ENCODE measurements around the gene ACSM5. TPM values are rescaled to one million over a fixed set of nuclear protein-coding genes. Genes with fewer than 3 reads are reported as not detected.
"Not testable (repeated sequence)": the region's sequence is repeated elsewhere in the genome, so short reads cannot be mapped to it uniquely, and the experiment has no call there.

Gene ACSM5
- total and polyA plus RNA-seq, 4 donors, result 1.6 to 9.4 (median 4.2) TPM

- H3K4me1 ChIP-seq (ENCODE audit: control insufficient read depth in 1 of 2, insufficient read depth in 2 of 2, low read length in 2 of 2); H3K4me3 ChIP-seq (ENCODE audit: low read length in 2 of 2); DNase-seq; H3K36me3 ChIP-seq (ENCODE audit: control insufficient read depth in 1 of 2, insufficient read depth in 2 of 2, low read length in 1 of 2); ATAC-seq (ENCODE audit: low FRiP score); H3K27me3 ChIP-seq (ENCODE audit: control insufficient read depth in 1 of 2, insufficient read depth in 2 of 2, low read length in 1 of 2); H3K9me3 ChIP-seq (ENCODE audit: control insufficient read depth, low read length); H3K27ac ChIP-seq (ENCODE audit: low read depth in 1 of 2, low read length in 2 of 2): not testable (repeated sequence)
- intact Hi-C loops (cut with DNase I), result loop anchor here in 1 of 2 donors (10.0 kb wide), 1 partner anchor 154 kb away; no protein-coding TSS in a partner anchor
- WGBS, 2 donors, result 85 to 88% methylated on average over 1 of the region's 1 CpG
Measured at GRCh38 chr16:20430480-20430879, 21.1 kb downstream of the ACSM5 start.

GRCh38 chr16:20430948-20431347 is 21.6 kb downstream of the ACSM5 start:
- Histone ChIP-seq H3K4me1 (ENCODE audit: control insufficient read depth in 1 of 2, insufficient read depth in 2 of 2, low read length in 2 of 2) (peaks cover 0 to 1% of the 10 kb centered on the region in 2 donors), H3K27ac (ENCODE audit: low read depth in 1 of 2, low read length in 2 of 2) (no peak overlapping the region), H3K4me3 (ENCODE audit: low read length in 2 of 2) (no peak overlapping the region), H3K9me3 (ENCODE audit: control insufficient read depth, low read length) (no peaks in the 10 kb centered on the region), H3K36me3 (ENCODE audit: control insufficient read depth in 1 of 2, insufficient read depth in 2 of 2, low read length in 1 of 2) (no peaks in the 10 kb centered on the region), H3K27me3 (ENCODE audit: control insufficient read depth in 1 of 2, insufficient read depth in 2 of 2, low read length in 1 of 2) (no peaks in the 10 kb centered on the region)
- DNase-seq (no peak), ATAC-seq (ENCODE audit: low FRiP score) (no peak)
- 82 to 85% methylated on average over 11 of the region's 11 CpGs for whole genome bisulfite sequencing, 2 donors
- intact Hi-C loops (cut with DNase I), result loop anchor here in 1 of 2 donors (10.0 kb wide), 1 partner anchor 154 kb away; no protein-coding TSS in a partner anchor

DNA sequence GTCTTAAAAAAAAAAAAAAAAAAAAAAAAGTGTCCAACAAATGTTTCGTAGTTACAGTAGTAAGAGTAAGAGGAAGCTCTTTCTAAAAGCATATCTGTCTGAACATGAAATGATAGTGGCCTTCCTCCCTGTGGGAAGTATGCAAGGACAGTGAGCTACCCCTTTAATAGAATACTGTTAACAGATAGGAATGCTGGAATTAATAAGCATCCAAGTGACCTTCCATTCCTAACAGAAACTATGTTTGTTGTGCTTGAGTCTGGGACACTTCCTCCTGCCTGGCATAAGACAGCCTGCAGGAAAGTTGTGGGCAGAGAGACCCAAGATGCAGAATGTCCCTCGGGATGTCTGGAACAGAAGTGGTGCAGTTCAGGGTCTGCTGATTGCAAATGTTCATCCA is 29.6 kb downstream of the ACSM5 start:
- not testable (repeated sequence) for H3K36me3 ChIP-seq (ENCODE audit: control insufficient read depth in 1 of 2, insufficient read depth in 2 of 2, low read length in 1 of 2); H3K4me1 ChIP-seq (ENCODE audit: control insufficient read depth in 1 of 2, insufficient read depth in 2 of 2, low read length in 2 of 2); H3K27me3 ChIP-seq (ENCODE audit: control insufficient read depth in 1 of 2, insufficient read depth in 2 of 2, low read length in 1 of 2); H3K9me3 ChIP-seq (ENCODE audit: control insufficient read depth, low read length); H3K4me3 ChIP-seq (ENCODE audit: low read length in 2 of 2); DNase-seq
- intact Hi-C loops (cut with DNase I), result loop anchor here in 1 of 2 donors (10.0 kb wide), 1 partner anchor 146 kb away; no protein-coding TSS in a partner anchor
- WGBS, 2 donors, result 0 to 10% methylated on average over 1 to 2 of the region's 2 CpGs
- ATAC-seq (ENCODE audit: low FRiP score), result peak; percentile 40
- H3K27ac ChIP-seq (ENCODE audit: low read depth in 1 of 2, low read length in 2 of 2), result peak overlapping the region in 1 of 2 donors; percentile 51

- DNase-seq, result peak in 1 of 2 donors; percentile 59
- peak; percentile 88 for ATAC-seq (ENCODE audit: low FRiP score)
- WGBS, 2 donors, result 2 to 8% methylated on average over 3 of the region's 3 CpGs
- not testable (repeated sequence) for H3K4me1 ChIP-seq (ENCODE audit: control insufficient read depth in 1 of 2, insufficient read depth in 2 of 2, low read length in 2 of 2); H3K4me3 ChIP-seq (ENCODE audit: low read length in 2 of 2); H3K27ac ChIP-seq (ENCODE audit: low read depth in 1 of 2, low read length in 2 of 2); H3K27me3 ChIP-seq (ENCODE audit: control insufficient read depth in 1 of 2, insufficient read depth in 2 of 2, low read length in 1 of 2); H3K9me3 ChIP-seq (ENCODE audit: control insufficient read depth, low read length); H3K36me3 ChIP-seq (ENCODE audit: control insufficient read depth in 1 of 2, insufficient read depth in 2 of 2, low read length in 1 of 2)
- intact Hi-C loops (cut with DNase I), result loop anchor here in 1 of 2 donors (10.0 kb wide), 1 partner anchor 145 kb away; no protein-coding TSS in a partner anchor
Measured at GRCh38 chr16:20439820-20440231, 30.5 kb downstream of the ACSM5 start.

DNA sequence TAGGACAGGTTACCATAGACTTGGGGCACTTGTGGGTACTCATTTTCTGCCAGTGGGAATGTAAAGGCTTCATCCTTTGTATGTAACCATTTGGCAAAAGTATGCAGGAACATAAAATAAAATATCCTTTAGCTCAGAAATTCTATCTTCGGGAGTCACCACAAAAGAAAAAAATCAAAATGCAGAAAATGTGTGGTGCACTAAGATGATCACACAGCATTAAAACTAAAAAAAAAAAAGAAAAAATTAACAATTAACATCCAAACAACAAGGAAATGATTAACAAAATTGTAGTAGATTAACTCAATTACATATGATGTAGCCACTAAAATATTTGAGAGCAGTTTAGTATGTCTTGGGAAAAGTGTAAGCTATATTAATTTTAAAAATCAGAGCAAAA is 31.4 kb downstream of the ACSM5 start:
- DNase-seq; H3K9me3 ChIP-seq (ENCODE audit: control insufficient read depth, low read length); intact Hi-C loops (cut with DNase I); H3K4me1 ChIP-seq (ENCODE audit: control insufficient read depth in 1 of 2, insufficient read depth in 2 of 2, low read length in 2 of 2); H3K27me3 ChIP-seq (ENCODE audit: control insufficient read depth in 1 of 2, insufficient read depth in 2 of 2, low read length in 1 of 2); ATAC-seq (ENCODE audit: low FRiP score); H3K36me3 ChIP-seq (ENCODE audit: control insufficient read depth in 1 of 2, insufficient read depth in 2 of 2, low read length in 1 of 2); H3K4me3 ChIP-seq (ENCODE audit: low read length in 2 of 2): not testable (repeated sequence)
- peak overlapping the region; percentile 56 to 93 for H3K27ac ChIP-seq (ENCODE audit: low read depth in 1 of 2, low read length in 2 of 2)
- 30 to 57% methylated on average over 1 of the region's 1 CpG for WGBS, 2 donors

GRCh38 chr16:20441191-20441590 is 31.9 kb downstream of the ACSM5 start:
- intact Hi-C loops (cut with DNase I), result no loop called here
- 6 to 28% methylated on average over 3 of the region's 3 CpGs for WGBS, 2 donors
- peak overlapping the region in 1 of 2 donors; percentile 57 for H3K27ac ChIP-seq (ENCODE audit: low read depth in 1 of 2, low read length in 2 of 2)
- ATAC-seq (ENCODE audit: low FRiP score), result no peak
- H3K36me3 ChIP-seq (ENCODE audit: control insufficient read depth in 1 of 2, insufficient read depth in 2 of 2, low read length in 1 of 2), result no peaks in the 10 kb centered on the region
- peaks cover 0 to 2% of the 10 kb centered on the region in 2 donors for H3K4me1 ChIP-seq (ENCODE audit: control insufficient read depth in 1 of 2, insufficient read depth in 2 of 2, low read length in 2 of 2)
- no peak for DNase-seq
- no peaks in the 10 kb centered on the region for H3K9me3 ChIP-seq (ENCODE audit: control insufficient read depth, low read length)
- no peak overlapping the region for H3K4me3 ChIP-seq (ENCODE audit: low read length in 2 of 2)
- no peaks in the 10 kb centered on the region for H3K27me3 ChIP-seq (ENCODE audit: control insufficient read depth in 1 of 2, insufficient read depth in 2 of 2, low read length in 1 of 2)

GRCh38 chr16:20441859-20442258 is 32.5 kb downstream of the ACSM5 start:
- H3K9me3 ChIP-seq (ENCODE audit: control insufficient read depth, low read length); H3K4me1 ChIP-seq (ENCODE audit: control insufficient read depth in 1 of 2, insufficient read depth in 2 of 2, low read length in 2 of 2); DNase-seq; H3K36me3 ChIP-seq (ENCODE audit: control insufficient read depth in 1 of 2, insufficient read depth in 2 of 2, low read length in 1 of 2); H3K27ac ChIP-seq (ENCODE audit: low read depth in 1 of 2, low read length in 2 of 2); intact Hi-C loops (cut with DNase I); ATAC-seq (ENCODE audit: low FRiP score); H3K4me3 ChIP-seq (ENCODE audit: low read length in 2 of 2); H3K27me3 ChIP-seq (ENCODE audit: control insufficient read depth in 1 of 2, insufficient read depth in 2 of 2, low read length in 1 of 2): not testable (repeated sequence)
- 86 to 94% methylated on average over 2 of the region's 4 CpGs for whole genome bisulfite sequencing, 2 donors

- ATAC-seq (ENCODE audit: low FRiP score); H3K4me1 ChIP-seq (ENCODE audit: control insufficient read depth in 1 of 2, insufficient read depth in 2 of 2, low read length in 2 of 2); H3K9me3 ChIP-seq (ENCODE audit: control insufficient read depth, low read length); H3K4me3 ChIP-seq (ENCODE audit: low read length in 2 of 2); DNase-seq; H3K27me3 ChIP-seq (ENCODE audit: control insufficient read depth in 1 of 2, insufficient read depth in 2 of 2, low read length in 1 of 2); H3K27ac ChIP-seq (ENCODE audit: low read depth in 1 of 2, low read length in 2 of 2); intact Hi-C loops (cut with DNase I); H3K36me3 ChIP-seq (ENCODE audit: control insufficient read depth in 1 of 2, insufficient read depth in 2 of 2, low read length in 1 of 2): not testable (repeated sequence)
- WGBS, 2 donors, result no CpG with 5 or more reads among the region's 3 CpGs
Measured at GRCh38 chr16:20446652-20447393, 37.5 kb downstream of the ACSM5 start.

DNA sequence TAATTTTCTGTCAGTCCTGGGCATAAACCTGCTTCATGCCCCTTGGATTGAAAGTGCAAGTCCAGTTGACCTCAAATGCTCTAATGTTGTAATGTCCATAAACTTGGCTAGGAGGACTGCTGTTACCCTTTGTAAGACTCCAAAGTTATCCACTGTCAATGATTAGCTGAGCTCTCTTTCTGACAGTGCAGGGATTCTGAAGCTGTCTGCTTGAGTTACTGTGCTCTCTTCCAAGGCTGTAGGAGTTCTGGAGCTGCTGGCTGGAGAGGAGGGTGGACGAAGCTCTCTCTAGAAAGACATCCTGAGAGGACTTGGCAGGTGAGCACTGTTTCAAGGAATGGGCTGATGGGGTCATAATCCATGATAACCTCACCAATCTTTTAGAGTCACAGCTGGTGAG is 42.0 kb downstream of the ACSM5 start, which contains the start of gene ACSM2A:
Gene ACSM2A (plus strand): TSS at position 158 of the 400 bp plus-strand sequence. CDS start 8,594 bp downstream, outside the sequence.
- H3K27me3 ChIP-seq (ENCODE audit: control insufficient read depth in 1 of 2, insufficient read depth in 2 of 2, low read length in 1 of 2); ATAC-seq (ENCODE audit: low FRiP score); H3K9me3 ChIP-seq (ENCODE audit: control insufficient read depth, low read length); H3K36me3 ChIP-seq (ENCODE audit: control insufficient read depth in 1 of 2, insufficient read depth in 2 of 2, low read length in 1 of 2); intact Hi-C loops (cut with DNase I); H3K4me3 ChIP-seq (ENCODE audit: low read length in 2 of 2); H3K4me1 ChIP-seq (ENCODE audit: control insufficient read depth in 1 of 2, insufficient read depth in 2 of 2, low read length in 2 of 2); H3K27ac ChIP-seq (ENCODE audit: low read depth in 1 of 2, low read length in 2 of 2); DNase-seq: not testable (repeated sequence)
- WGBS, 2 donors, result 35 to 78% methylated on average over 1 of the region's 1 CpG
